Measurements from ENCODE around the gene NNMT. TPM values are rescaled to one million over a fixed set of nuclear protein-coding genes. Genes with fewer than 3 reads are reported as not detected.

NNMT gene
- total and polyA plus RNA-seq, 2 donors (not counting 1 experiment from before 2014, with no cell fraction given): 156 to 639 TPM

GRCh38 chr11:114342476-114342875 is 46.3 kb downstream of the NNMT start:
- Histone ChIP-seq H3K9me3 (ENCODE audit: control insufficient read depth, insufficient read depth, low read depth, low read length) (no peaks in the 10 kb centered on the region), H3K79me2 (ENCODE audit: control insufficient read depth, insufficient read depth, low read length) (no peaks in the 10 kb centered on the region), H3K4me1 (ENCODE audit: control insufficient read depth, extremely low read depth, insufficient read depth, low read length) (no peaks in the 10 kb centered on the region), H2AFZ (ENCODE audit: low read length) (no peak overlapping the region), H3K4me2 (ENCODE audit: extremely low read depth, insufficient read depth, low read length) (no peak overlapping the region), H3K27ac (ENCODE audit: insufficient read depth, low read length) (no peak overlapping the region), H3K9ac (ENCODE audit: insufficient read depth, low read length) (no peak overlapping the region), H3K4me3 (replicated peaks in 1 of 4; ENCODE audit: control extremely low read depth in 1 of 4, insufficient read depth in 1 of 4, low read depth in 3 of 4, low read length in 4 of 4) (no peak overlapping the region), H4K20me1 (ENCODE audit: control insufficient read depth, extremely low read depth, insufficient read depth, low read length) (no peaks in the 10 kb centered on the region), H3K27me3 (ENCODE audit: control insufficient read depth, insufficient read depth, low read length) (no peaks in the 10 kb centered on the region), H3K36me3 (ENCODE audit: control insufficient read depth, insufficient read depth, low read length) (no peaks in the 10 kb centered on the region)
- DNase-seq (ENCODE audit: low read depth in 2 of 2): no peak
- TF ChIP-seq, protein P1, sequence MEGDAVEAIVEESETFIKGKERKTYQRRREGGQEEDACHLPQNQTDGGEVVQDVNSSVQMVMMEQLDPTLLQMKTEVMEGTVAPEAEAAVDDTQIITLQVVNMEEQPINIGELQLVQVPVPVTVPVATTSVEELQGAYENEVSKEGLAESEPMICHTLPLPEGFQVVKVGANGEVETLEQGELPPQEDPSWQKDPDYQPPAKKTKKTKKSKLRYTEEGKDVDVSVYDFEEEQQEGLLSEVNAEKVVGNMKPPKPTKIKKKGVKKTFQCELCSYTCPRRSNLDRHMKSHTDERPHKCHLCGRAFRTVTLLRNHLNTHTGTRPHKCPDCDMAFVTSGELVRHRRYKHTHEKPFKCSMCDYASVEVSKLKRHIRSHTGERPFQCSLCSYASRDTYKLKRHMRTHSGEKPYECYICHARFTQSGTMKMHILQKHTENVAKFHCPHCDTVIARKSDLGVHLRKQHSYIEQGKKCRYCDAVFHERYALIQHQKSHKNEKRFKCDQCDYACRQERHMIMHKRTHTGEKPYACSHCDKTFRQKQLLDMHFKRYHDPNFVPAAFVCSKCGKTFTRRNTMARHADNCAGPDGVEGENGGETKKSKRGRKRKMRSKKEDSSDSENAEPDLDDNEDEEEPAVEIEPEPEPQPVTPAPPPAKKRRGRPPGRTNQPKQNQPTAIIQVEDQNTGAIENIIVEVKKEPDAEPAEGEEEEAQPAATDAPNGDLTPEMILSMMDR (conservative IDR thresholded peaks at IDR 0.05 in 1 of 2, IDR thresholded peaks at IDR 0.05 in 1 of 2; ENCODE audit: low read depth in 1 of 2, low read length in 2 of 2): no peak
- TF ChIP-seq EZH2 (IDR thresholded peaks at IDR 0.05; ENCODE audit: low read length, missing control alignments): no peak

- H3K9me3 ChIP-seq (ENCODE audit: control insufficient read depth, insufficient read depth, low read depth, low read length): no peaks in the 10 kb centered on the region
- no peaks in the 10 kb centered on the region for H3K4me1 ChIP-seq (ENCODE audit: control insufficient read depth, extremely low read depth, insufficient read depth, low read length)
- H4K20me1 ChIP-seq (ENCODE audit: control insufficient read depth, extremely low read depth, insufficient read depth, low read length): no peaks in the 10 kb centered on the region
- no peaks in the 10 kb centered on the region for H3K27me3 ChIP-seq (ENCODE audit: control insufficient read depth, insufficient read depth, low read length)
- no peak for TF ChIP-seq EZH2 (IDR thresholded peaks at IDR 0.05; ENCODE audit: low read length, missing control alignments)
- TF ChIP-seq, protein P1 (conservative IDR thresholded peaks at IDR 0.05 in 1 of 2, IDR thresholded peaks at IDR 0.05 in 1 of 2; ENCODE audit: low read depth in 1 of 2, low read length in 2 of 2): no peak
- no peak overlapping the region for H2AFZ ChIP-seq (ENCODE audit: low read length)
- H3K4me3 ChIP-seq (replicated peaks in 1 of 4; ENCODE audit: control extremely low read depth in 1 of 4, insufficient read depth in 1 of 4, low read depth in 3 of 4, low read length in 4 of 4): no peak overlapping the region
- no peak for DNase-seq (ENCODE audit: low read depth in 2 of 2)
- no peak overlapping the region for H3K27ac ChIP-seq (ENCODE audit: insufficient read depth, low read length)
- no peak overlapping the region for H3K9ac ChIP-seq (ENCODE audit: insufficient read depth, low read length)
- no peaks in the 10 kb centered on the region for H3K36me3 ChIP-seq (ENCODE audit: control insufficient read depth, insufficient read depth, low read length)
- no peak overlapping the region for H3K4me2 ChIP-seq (ENCODE audit: extremely low read depth, insufficient read depth, low read length)
- no peaks in the 10 kb centered on the region for H3K79me2 ChIP-seq (ENCODE audit: control insufficient read depth, insufficient read depth, low read length)
These were observed 46.8 kb downstream of the NNMT start for GRCh38 chr11:114343020-114343419.

- H3K4me3 ChIP-seq (replicated peaks in 1 of 4; ENCODE audit: control extremely low read depth in 1 of 4, insufficient read depth in 1 of 4, low read depth in 3 of 4, low read length in 4 of 4): no peak overlapping the region
- H3K27me3 ChIP-seq (ENCODE audit: control insufficient read depth, insufficient read depth, low read length): no peaks in the 10 kb centered on the region
- no peak overlapping the region for H3K27ac ChIP-seq (ENCODE audit: insufficient read depth, low read length)
- no peaks in the 10 kb centered on the region for H3K36me3 ChIP-seq (ENCODE audit: control insufficient read depth, insufficient read depth, low read length)
- TF ChIP-seq EZH2 (IDR thresholded peaks at IDR 0.05; ENCODE audit: low read length, missing control alignments): no peak
- TF ChIP-seq, protein P1 (conservative IDR thresholded peaks at IDR 0.05 in 1 of 2, IDR thresholded peaks at IDR 0.05 in 1 of 2; ENCODE audit: low read depth in 1 of 2, low read length in 2 of 2): no peak
- no peaks in the 10 kb centered on the region for H3K9me3 ChIP-seq (ENCODE audit: control insufficient read depth, insufficient read depth, low read depth, low read length)
- no peak for DNase-seq (ENCODE audit: low read depth in 2 of 2)
- H3K4me2 ChIP-seq (ENCODE audit: extremely low read depth, insufficient read depth, low read length): no peak overlapping the region
- no peak overlapping the region for H2AFZ ChIP-seq (ENCODE audit: low read length)
- no peaks in the 10 kb centered on the region for H3K4me1 ChIP-seq (ENCODE audit: control insufficient read depth, extremely low read depth, insufficient read depth, low read length)
- H3K79me2 ChIP-seq (ENCODE audit: control insufficient read depth, insufficient read depth, low read length): no peaks in the 10 kb centered on the region
- no peaks in the 10 kb centered on the region for H4K20me1 ChIP-seq (ENCODE audit: control insufficient read depth, extremely low read depth, insufficient read depth, low read length)
- H3K9ac ChIP-seq (ENCODE audit: insufficient read depth, low read length): no peak overlapping the region
These were observed 47.3 kb downstream of the NNMT start for GRCh38 chr11:114343493-114343892.
